ENCODE measurements around the gene GNAI3. TPM values are rescaled to one million over a fixed set of nuclear protein-coding genes. Genes with fewer than 3 reads are reported as not detected.

GNAI3 gene
- total and polyA plus RNA-seq, 2 of the 13 experiments (the other 11 are each of a cell fraction or from before 2014, with no cell fraction given) = 4.3 to 9.0 TPM

DNA sequence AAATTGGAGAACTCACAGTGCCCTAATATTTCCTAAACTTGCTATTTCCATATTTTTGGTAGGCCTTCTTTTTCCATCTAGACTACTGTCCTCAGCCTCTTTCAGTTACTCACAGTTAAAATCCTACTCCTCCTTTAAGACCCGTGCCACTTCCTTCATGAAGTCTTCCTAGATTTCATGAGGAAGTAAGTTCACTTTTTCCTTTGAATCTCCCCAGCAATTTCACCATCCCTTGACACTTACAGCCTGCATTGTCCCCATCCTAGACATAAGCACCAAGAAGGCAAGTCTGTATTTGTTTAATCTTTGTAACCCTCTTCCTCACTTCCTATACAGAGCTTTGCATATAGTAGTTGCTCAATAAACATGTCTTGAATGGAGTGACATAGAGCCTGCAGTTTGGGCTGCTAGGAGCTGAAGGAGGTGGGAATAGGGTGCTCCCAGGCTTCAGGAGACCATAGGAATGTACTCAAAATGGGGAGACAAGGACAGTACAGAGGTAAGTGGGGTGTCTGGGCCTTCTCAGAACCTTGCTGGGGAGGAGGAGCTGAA lies 14.0 kb upstream of the GNAI3 start:
- Histone ChIP-seq H3K4me1 (ENCODE audit: insufficient read depth, low read length) (peaks cover 24% of the 10 kb centered on the region; the same call in 1 of the 2 replicates), H2AFZ (ENCODE audit: low read length) (no peak overlapping the region), H3K27me3 (ENCODE audit: control insufficient read depth in 1 of 2, insufficient read depth in 2 of 2, low read length in 2 of 2) (peaks cover 7 to 40% of the 10 kb centered on the region in 2 experiments; a peak in 4 of 5 replicates), H3K9ac (ENCODE audit: insufficient read depth, low read depth, low read length) (no peak overlapping the region), H4K20me1 (ENCODE audit: insufficient read depth, low read length) (no peaks in the 10 kb centered on the region), H3K9me3 (ENCODE audit: low read length) (no peaks in the 10 kb centered on the region), H3K4me2 (ENCODE audit: low read depth, low read length) (no peak overlapping the region), H3K4me3 (replicated peaks in 1 of 3; ENCODE audit: insufficient read depth in 1 of 3, low read depth in 2 of 3, low read length in 3 of 3) (no peak overlapping the region), H3K27ac (ENCODE audit: extremely low read length, insufficient read depth, low read length) (no peak overlapping the region), H3K79me2 (ENCODE audit: insufficient read depth, low read length) (no peaks in the 10 kb centered on the region), H3K36me3 (replicated peaks in 1 of 2; ENCODE audit: control insufficient read depth in 1 of 2, insufficient read depth in 2 of 2, low read length in 2 of 2) (no peaks in the 10 kb centered on the region)
- TF ChIP-seq ZSCAN22 (CRISPR knock-in tag; IDR thresholded peaks at IDR 0.05) (no peak), KLF13 (CRISPR knock-in tag; IDR thresholded peaks at IDR 0.05) (no peak), ZNF614 (CRISPR knock-in tag; IDR thresholded peaks at IDR 0.05; ENCODE audit: borderline replicate concordance) (no peak), PHF21A (CRISPR knock-in tag; IDR thresholded peaks at IDR 0.05) (no peak), NPAS2 (CRISPR knock-in tag; IDR thresholded peaks at IDR 0.05; ENCODE audit: borderline replicate concordance) (no peak), TBX3 (IDR thresholded peaks at IDR 0.05; ENCODE audit: borderline replicate concordance) (no peak), ZKSCAN1 (IDR thresholded peaks at IDR 0.05; ENCODE audit: low read length) (no peak), HHEX (CRISPR knock-in tag; IDR thresholded peaks at IDR 0.05) (no peak), RBFOX2 (IDR thresholded peaks at IDR 0.05; ENCODE audit: low read depth, low read length) (no peak), DR1 (CRISPR knock-in tag; IDR thresholded peaks at IDR 0.05) (no peak), ZNF598 (CRISPR knock-in tag; IDR thresholded peaks at IDR 0.05; ENCODE audit: borderline replicate concordance) (no peak), CENPT (CRISPR knock-in tag; IDR thresholded peaks at IDR 0.05; ENCODE audit: low read depth) (no peak)
- TF ChIP-seq, protein P1, sequence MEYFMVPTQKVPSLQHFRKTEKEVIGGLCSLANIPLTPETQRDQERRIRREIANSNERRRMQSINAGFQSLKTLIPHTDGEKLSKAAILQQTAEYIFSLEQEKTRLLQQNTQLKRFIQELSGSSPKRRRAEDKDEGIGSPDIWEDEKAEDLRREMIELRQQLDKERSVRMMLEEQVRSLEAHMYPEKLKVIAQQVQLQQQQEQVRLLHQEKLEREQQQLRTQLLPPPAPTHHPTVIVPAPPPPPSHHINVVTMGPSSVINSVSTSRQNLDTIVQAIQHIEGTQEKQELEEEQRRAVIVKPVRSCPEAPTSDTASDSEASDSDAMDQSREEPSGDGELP (IDR thresholded peaks at IDR 0.05; ENCODE audit: borderline replicate concordance, low read depth) = no peak
- TF ChIP-seq, protein P2, sequence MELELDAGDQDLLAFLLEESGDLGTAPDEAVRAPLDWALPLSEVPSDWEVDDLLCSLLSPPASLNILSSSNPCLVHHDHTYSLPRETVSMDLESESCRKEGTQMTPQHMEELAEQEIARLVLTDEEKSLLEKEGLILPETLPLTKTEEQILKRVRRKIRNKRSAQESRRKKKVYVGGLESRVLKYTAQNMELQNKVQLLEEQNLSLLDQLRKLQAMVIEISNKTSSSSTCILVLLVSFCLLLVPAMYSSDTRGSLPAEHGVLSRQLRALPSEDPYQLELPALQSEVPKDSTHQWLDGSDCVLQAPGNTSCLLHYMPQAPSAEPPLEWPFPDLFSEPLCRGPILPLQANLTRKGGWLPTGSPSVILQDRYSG (CRISPR knock-in tag; IDR thresholded peaks at IDR 0.05) = no peak
- TF ChIP-seq, protein P3, sequence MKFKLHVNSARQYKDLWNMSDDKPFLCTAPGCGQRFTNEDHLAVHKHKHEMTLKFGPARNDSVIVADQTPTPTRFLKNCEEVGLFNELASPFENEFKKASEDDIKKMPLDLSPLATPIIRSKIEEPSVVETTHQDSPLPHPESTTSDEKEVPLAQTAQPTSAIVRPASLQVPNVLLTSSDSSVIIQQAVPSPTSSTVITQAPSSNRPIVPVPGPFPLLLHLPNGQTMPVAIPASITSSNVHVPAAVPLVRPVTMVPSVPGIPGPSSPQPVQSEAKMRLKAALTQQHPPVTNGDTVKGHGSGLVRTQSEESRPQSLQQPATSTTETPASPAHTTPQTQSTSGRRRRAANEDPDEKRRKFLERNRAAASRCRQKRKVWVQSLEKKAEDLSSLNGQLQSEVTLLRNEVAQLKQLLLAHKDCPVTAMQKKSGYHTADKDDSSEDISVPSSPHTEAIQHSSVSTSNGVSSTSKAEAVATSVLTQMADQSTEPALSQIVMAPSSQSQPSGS (CRISPR knock-in tag; IDR thresholded peaks at IDR 0.05) = no peak
- 35% methylated on average over 1 of the region's 1 CpG for WGBS (ENCODE audit: low lambda C conversion rate)
- ChIA-PET POLR2A (interaction anchor here (1.3 kb wide), 1 partner anchor 14 kb away, joined by 4 read pairs; the partner anchor contains the start of gene GNAI3), CTCF (ENCODE audit: low intra/inter-chr PET ratio, low total read pairs) (interaction anchor here (1.5 to 4.5 kb wide), 3 partner anchors 36 to 271 kb away, joined by 8 to 81 read pairs (median 32); partner anchors contain the start of gene CYB561D1)
- intact Hi-C loops (cut with micrococcal nuclease; ENCODE audit: unreplicated experiment) = no loop called here
- BruUV-seq (replicated peaks) = no TSS peak
- in situ Hi-C loops (cut with HindIII; ENCODE audit: extremely low pct_ligation_motif_present, low pct_unique_long_range_greater_than_20kb) = loop anchor here (5.0 to 10.0 kb wide), 2 partner anchors 42 to 270 kb away; partner anchors contain the start of gene CYB561D1
- FAIRE-seq (no peak), ATAC-seq (no peak), DNase-seq (ENCODE audit: low spot score) (no peak)
